HG03025 (cell line): ENCODE data around the gene CCR8.
"Not testable (repeated sequence)": the region's sequence is repeated elsewhere in the genome, so short reads cannot be mapped to it uniquely, and the experiment has no call there.

Experiments
- ATAC-seq: cut with Tn5 transposase; IDR thresholded peaks from one replicate; pipeline ENCODE4 v1.9.1; 2021; ENCODE audit warnings: mild to moderate bottlenecking, moderate library complexity; ENCODE audit not compliant: unreplicated experiment, low FRiP score

The CCR8 gene

DNA sequence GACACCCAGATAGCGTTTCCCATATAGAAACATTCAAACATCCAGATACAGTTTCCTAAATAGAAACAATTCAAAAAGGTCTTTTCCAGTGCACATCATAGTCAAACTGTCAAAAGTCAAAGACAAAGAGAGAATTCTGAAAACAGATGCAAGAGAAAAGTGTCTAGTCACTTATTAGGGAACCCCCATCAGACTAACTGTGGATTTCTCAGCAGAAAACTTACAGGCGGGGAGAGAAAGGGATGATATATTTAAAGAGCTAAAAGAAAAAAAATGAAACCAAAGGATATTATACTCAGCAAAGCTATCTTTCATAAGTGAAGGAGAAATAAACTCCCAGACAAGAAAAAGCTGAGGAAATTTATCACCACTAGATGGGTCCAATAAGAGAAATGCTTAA is 27.3 kb upstream of the CCR8 start:
- ATAC-seq, result no peak

GRCh38 chr3:39313289-39313688 is 16.2 kb upstream of the CCR8 start:
- no peak for ATAC-seq

DNA sequence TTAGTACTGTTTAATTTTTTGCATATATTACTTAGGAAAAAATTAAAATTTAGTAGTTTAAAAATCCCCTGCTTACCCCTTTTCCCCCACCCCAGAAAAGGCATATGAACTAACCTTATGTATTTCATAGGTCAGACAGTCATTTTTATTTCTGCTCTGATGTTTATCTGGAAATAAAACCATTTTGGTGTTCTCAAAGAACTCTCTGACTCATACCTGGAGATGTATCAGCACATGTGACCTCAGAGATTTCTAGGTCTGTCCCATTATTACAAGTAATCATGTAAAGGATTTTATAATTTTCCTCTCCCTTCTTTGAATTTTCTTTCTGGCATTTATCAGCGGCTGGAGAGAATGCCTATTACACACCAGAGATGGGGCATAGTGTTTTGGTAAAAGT is 14.1 kb upstream of the CCR8 start:
- no peak for ATAC-seq

GRCh38 chr3:39317571-39318169 is 11.8 kb upstream of the CCR8 start:
- no peak for ATAC-seq

DNA sequence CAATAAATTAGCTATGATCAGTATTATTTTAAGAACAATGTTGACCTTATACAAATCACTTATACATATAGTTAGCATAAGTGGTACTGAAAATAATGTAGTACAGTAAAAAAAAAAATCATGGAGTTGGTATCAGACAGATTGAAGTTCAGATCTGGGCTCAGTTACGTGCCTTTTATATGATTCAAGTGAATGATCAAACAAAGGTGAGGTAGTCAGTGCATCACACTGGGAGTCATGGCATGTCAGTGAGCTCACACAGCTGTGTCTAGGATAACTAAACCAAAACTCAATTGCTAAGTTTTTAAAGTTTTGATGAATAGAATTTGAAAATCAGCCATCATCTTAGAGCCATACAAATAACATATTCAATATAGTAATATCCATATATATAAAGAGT is 11.2 kb upstream of the CCR8 start:
- ATAC-seq, result no peak

GRCh38 chr3:39319249-39319648 is 10.3 kb upstream of the CCR8 start:
- no peak for ATAC-seq

DNA sequence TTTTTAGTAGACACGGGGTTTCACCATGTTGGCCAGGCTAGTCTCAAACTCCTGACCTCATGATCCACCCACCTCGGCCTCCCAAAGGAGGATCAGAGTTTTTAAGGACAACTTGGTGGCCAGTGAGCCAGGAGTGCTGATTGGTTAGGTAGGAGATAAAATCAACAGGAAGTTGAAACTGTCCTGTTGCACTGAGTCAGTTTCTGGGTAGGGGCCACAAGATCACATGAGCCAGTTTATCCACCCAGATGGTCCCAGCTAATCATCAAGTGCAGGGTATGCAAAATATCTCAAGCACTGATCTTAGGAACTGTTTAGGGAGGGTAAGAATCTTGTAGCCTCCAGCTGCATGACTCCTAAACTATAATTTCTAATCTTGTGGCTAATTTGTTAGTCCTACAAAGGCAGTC is 7.9 kb upstream of the CCR8 start:
- ATAC-seq, result not testable (repeated sequence)

DNA sequence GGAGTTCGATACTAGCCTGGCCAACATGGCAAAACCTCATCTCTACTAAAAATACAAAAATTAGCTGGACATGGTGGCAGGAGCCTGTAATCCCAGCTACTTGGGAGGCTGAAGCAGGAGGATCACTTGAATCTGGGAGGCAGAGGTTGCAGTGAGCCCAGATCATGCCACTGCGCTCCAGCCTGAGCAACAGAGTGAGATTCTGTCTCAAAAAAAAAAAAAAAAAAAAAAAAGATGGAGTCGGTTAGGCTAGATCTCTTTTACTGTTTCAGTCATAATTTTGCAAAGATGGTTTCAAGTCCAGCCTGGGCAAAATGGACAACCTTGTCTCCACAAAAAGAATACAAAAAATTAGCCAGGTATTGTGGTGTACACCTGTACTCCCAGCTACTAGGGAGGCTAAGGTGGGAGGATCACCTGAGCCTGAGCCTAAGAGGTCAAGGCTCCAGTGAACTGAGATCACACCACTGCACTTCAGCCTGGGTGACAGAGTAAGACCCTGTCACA is 7.2 kb upstream of the CCR8 start:
- not testable (repeated sequence) for ATAC-seq

DNA sequence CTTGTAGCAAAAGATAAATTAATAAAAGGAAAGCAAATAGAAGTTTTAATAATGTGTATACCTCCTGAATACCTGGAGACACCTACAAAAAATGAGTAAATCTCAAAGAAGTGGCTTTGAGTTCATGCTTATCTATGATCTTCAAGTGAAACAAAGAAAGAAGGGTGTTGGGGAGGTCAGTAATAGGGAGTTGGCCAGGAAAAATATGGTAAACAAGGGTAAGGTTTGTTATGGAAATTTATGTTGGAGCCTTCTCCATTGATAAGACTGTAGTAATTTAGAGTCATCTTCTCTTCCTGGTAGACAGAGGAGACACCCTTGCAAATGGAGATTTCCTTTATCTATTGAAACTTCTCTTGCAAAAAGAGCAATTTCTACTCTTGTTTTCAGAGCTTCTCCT is 6.6 kb upstream of the CCR8 start:
- no peak for ATAC-seq

DNA sequence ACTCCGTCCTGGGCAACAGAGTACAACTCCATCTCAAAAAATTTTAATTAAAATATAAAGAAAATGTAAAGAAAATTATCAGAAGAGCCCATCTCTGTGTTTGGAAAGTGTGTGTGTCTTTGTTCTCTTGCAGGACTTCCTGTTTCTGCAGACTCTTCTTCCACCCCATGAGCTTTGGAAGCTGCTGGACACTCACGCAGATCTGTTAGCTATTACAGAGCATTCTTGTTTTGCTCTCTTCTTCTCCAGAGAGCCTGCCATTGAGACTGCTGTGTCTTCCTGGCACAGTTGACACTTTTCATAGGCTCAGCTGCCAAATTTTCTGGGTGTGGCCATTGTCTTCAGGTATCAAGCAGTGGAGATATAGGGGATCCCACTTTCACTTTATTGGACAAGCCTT is 6.0 kb upstream of the CCR8 start:
- ATAC-seq, result no peak

DNA sequence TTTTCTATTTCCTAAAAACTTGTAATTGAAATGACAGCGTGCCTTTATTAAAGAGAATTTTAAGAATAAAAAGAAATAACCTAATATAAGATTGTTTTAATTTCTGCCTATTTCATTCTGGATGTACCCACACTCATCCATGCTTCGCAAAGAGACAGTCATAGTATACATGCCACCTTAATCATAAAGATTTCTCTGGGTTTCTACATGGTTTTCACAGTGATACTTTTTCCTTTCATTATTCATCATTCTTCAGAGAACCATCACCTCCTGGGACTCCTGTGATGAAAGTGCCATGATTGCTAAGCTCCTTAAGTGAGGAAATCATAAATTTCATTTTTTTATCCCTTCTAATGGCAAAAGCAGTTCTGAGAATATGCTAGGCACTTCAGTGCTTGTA is 4.3 kb upstream of the CCR8 start:
- no peak for ATAC-seq

- ATAC-seq, result no peak
Observed at GRCh38 chr3:39327053-39327745, 2.3 kb upstream of the CCR8 start.

DNA sequence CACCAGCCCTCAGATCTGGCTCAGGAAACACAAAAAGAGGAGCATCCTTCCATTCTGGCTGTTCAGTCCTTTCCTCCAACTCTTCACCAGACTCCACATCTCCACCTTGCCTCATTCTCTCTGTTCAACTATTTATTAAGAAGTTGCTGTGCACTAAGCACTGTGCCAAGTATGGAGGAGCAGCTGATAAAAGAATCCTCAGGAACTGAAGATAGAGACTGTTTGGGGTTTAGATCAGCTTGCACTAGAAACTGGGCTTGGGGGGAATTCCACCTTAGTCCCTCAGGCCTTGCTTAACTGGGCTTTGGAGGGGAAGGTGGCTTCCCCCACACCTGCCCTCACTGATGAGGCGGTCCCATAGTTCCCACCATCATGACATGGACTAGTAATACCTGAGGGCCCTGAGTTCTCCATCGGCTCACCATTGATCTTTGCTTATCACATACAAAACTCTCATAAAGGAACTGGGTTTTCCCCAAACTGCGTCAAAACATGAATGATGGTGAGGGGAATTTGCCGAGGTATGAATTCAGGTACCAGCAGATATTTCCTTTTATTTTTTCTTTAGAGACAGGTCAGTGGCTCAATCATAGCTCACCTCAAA is 1.7 kb upstream of the CCR8 start:
- ATAC-seq, result no peak

GRCh38 chr3:39330824-39331223 is 1.3 kb downstream of the CCR8 start:
- no peak for ATAC-seq

- ATAC-seq, result no peak
Observed at GRCh38 chr3:39332525-39332924, 3.0 kb downstream of the CCR8 start.

- ATAC-seq, result no peak
Observed at GRCh38 chr3:39333607-39334006, 4.1 kb downstream of the CCR8 start.

GRCh38 chr3:39334205-39334604 is 4.7 kb downstream of the CCR8 start:
- ATAC-seq, result no peak

DNA sequence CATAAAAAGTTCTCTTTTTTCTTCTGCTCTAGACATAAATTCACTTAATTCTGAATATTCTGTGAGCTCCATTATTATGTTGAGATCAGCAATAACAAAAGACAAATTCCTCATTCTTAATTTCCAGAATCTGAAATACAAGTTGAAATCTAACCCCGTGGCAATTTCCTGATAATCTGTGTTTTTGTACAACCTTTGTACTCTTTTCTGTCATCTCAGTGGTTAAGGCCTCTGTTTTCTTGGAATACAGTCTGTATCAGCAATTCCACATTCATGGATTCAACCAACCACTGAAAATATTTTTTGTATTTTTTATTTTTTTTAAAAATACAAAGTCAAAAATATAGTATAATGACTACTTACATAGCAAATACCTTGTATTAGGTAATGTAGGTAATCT is 8.7 kb downstream of the CCR8 start:
- no peak for ATAC-seq

GRCh38 chr3:39339086-39339485 is 9.6 kb downstream of the CCR8 start:
- ATAC-seq, result no peak

DNA sequence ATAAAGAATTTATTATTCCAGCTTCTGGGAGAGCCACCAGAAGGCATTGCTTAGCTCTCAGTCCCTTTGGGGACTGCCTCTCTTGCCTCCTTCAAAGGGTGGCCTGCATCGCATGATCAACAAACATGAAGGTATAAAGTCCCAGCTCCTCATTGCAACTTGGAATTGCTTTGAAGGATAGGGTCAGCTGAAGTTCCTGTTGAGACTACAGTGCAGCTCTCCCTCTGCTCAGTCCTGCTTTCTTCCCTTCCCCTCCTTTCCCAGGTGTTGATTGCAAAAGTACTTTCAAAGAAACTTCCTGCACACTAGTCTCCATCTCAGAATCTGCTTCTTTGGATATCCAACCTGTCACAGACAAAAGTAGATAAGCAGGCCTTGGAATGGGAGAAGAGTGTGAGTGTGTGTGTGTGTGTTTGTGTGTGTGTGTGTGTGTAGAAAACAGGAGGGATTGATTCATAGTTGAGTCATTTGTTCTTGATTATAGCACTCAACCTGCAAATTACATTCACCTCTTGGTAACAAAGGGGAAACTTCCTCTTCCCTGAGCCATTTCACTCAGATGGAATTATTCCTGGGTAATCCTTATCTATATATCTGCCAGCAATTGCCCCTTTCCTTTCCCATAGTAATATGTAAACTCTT is 13.7 kb downstream of the CCR8 start:
- ATAC-seq, result no peak

GRCh38 chr3:39343760-39344159 is 14.3 kb downstream of the CCR8 start:
- no peak for ATAC-seq
